Measurements from ENCODE around the gene SLC7A8. TPM values are rescaled to one million over a fixed set of nuclear protein-coding genes. Genes with fewer than 3 reads are reported as not detected.

SLC7A8 gene
- total RNA-seq, 2 experiments from 2014 or later, result 1.5 to 1.9 TPM

DNA sequence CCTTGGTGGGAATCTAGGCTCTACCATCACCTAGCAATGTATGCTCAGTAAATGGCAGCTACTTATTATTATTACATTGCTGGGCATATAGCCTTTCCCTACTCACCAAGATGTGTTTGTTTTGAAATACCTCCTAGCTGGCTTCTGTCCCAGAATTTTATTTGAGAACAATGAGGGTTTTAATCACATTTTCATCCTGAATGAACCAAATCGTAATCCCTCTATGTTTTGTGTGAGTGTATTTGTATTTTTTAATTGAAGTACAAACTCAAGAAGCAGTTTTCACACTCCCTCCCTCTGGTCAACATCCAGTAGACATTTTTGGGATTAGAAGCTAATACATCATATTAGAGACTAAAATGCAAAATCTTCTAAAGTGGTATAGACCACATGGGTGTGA lies 7.6 kb downstream of the SLC7A8 start:
- ChIA-PET CTCF (interaction anchor here (0.6 to 9.0 kb wide), 9 partner anchors 10 to 120 kb away, joined by 3 to 74 read pairs (median 3); no protein-coding TSS in a partner anchor), POLR2A (no interaction called here)
- Mint-ChIP-seq H3K27ac (no peak overlapping the region), H3K36me3 (ENCODE audit: low read depth) (no peaks in the 10 kb centered on the region), H3K4me1 (ENCODE audit: low read depth) (peaks cover 33% of the 10 kb centered on the region), H3K9me3 (no peaks in the 10 kb centered on the region), H3K27me3 (peaks cover 8% of the 10 kb centered on the region), H3K4me3 (no peak overlapping the region)
- TF ChIP-seq, protein P1, sequence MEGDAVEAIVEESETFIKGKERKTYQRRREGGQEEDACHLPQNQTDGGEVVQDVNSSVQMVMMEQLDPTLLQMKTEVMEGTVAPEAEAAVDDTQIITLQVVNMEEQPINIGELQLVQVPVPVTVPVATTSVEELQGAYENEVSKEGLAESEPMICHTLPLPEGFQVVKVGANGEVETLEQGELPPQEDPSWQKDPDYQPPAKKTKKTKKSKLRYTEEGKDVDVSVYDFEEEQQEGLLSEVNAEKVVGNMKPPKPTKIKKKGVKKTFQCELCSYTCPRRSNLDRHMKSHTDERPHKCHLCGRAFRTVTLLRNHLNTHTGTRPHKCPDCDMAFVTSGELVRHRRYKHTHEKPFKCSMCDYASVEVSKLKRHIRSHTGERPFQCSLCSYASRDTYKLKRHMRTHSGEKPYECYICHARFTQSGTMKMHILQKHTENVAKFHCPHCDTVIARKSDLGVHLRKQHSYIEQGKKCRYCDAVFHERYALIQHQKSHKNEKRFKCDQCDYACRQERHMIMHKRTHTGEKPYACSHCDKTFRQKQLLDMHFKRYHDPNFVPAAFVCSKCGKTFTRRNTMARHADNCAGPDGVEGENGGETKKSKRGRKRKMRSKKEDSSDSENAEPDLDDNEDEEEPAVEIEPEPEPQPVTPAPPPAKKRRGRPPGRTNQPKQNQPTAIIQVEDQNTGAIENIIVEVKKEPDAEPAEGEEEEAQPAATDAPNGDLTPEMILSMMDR (IDR thresholded peaks at IDR 0.05), result no peak
- intact Hi-C loops (cut with micrococcal nuclease), result no loop called here
- ATAC-seq, result no peak
- no peak for DNase-seq

DNA sequence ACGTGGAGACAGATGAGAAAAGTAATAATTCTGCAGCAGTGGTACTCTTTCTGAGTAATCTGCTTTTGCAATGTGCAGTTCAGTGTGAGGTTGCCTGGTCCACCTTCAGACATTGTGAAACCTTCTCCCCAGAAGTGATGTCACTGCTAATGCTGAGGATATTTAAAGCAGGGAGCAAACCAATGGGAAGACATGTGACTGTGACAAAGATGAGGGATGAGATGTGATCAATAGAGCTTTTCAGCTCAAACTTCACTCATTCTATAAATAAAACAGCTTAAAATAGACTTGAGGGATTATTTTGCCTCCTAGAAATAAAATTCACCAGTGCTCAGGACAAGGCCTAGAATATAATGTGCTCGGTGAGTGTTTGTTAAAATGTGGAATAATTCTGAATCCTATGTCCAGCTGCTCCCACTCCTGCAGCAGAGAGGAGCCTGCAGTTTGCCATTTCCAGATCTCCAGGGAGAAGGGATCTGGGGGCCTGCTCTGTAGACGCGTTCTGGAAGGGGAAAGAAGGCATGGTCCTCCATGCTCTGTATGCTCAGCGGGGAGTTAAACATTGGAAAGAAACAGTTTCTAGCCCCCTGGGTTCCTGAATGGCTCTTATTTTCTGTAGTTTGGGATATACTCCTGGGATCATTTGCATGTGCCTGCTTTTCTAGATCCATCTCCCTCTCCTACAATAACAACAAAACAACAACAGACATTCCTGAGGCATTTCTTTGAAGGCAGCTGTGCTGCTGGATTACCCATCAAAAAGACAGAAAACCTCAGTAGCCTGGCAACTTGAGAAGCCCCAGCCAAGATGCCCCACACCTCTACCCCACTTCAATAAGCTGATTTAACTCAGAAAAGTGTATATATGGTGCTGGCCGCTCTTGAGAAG lies 8.9 kb downstream of the SLC7A8 start:
- Mint-ChIP-seq H3K36me3 (ENCODE audit: low read depth) (no peaks in the 10 kb centered on the region), H3K27me3 (peaks cover 3% of the 10 kb centered on the region), H3K4me1 (ENCODE audit: low read depth) (peaks cover 30% of the 10 kb centered on the region), H3K27ac (no peak overlapping the region), H3K9me3 (no peaks in the 10 kb centered on the region), H3K4me3 (no peak overlapping the region)
- no peak for DNase-seq
- ChIA-PET CTCF (interaction anchor here (1.0 to 9.0 kb wide), 5 partner anchors 12 to 106 kb away, joined by 3 to 74 read pairs (median 6); no protein-coding TSS in a partner anchor), POLR2A (interaction anchor here (0.6 to 1.0 kb wide), 2 partner anchors 15 to 376 kb away, joined by 3 read pairs; no protein-coding TSS in a partner anchor)
- TF ChIP-seq, protein P1 (IDR thresholded peaks at IDR 0.05), result no peak
- no peak for ATAC-seq
- intact Hi-C loops (cut with micrococcal nuclease), result no loop called here

DNA sequence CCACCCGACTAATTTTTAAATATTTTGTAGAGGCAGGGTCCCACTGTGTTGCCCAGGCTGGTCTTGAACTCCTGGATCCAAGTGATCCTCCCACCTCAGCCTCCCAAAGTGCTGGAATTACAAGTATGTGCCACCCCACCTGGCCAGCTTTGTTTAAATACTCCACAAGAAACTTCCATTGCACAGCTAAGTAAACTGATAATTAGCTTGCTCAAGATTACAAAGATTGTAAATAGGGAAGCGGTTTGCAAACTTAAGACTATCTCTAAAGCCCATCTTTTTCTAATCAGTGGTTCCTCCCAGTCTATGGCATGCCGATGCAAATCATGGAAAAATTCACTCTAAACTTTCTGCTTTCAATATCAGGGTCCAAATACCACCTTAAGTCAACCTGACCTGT lies 9.7 kb downstream of the SLC7A8 start:
- Mint-ChIP-seq H3K4me1 (ENCODE audit: low read depth) (peaks cover 25% of the 10 kb centered on the region), H3K27ac (no peak overlapping the region), H3K4me3 (no peak overlapping the region), H3K36me3 (ENCODE audit: low read depth) (no peaks in the 10 kb centered on the region), H3K27me3 (no peaks in the 10 kb centered on the region), H3K9me3 (no peaks in the 10 kb centered on the region)
- intact Hi-C loops (cut with micrococcal nuclease), result no loop called here
- ChIA-PET CTCF (interaction anchor here (1.3 to 9.0 kb wide), 5 partner anchors 8 to 105 kb away, joined by 3 to 74 read pairs (median 5); no protein-coding TSS in a partner anchor), POLR2A (interaction anchor here (1.0 kb wide), 1 partner anchor 14 kb away, joined by 3 read pairs; no protein-coding TSS in a partner anchor)
- no peak for ATAC-seq
- no peak for DNase-seq
- TF ChIP-seq, protein P1 (IDR thresholded peaks at IDR 0.05), result no peak

DNA sequence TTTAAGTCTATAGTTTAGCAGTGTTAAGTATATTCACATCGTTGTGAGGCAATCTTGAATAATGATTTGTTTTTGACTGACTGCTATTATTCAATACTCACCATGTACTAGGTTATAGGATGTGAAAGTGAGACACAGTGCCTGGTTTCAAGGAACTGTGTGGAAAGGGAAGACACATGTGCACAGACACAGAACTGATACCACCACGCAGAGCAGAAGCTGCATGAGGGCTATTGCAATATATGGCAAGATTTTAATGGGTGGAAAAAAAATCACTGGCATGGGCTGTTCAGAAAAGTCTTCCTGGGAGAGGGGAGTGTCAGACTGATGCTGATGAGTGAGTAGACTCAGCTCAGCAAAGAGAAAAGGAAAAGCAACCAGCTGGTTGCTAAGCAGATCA lies 10.4 kb downstream of the SLC7A8 start:
- Mint-ChIP-seq H3K27ac (no peak overlapping the region), H3K4me3 (no peak overlapping the region), H3K36me3 (ENCODE audit: low read depth) (no peaks in the 10 kb centered on the region), H3K27me3 (no peaks in the 10 kb centered on the region), H3K9me3 (no peaks in the 10 kb centered on the region), H3K4me1 (ENCODE audit: low read depth) (peaks cover 25% of the 10 kb centered on the region)
- ChIA-PET CTCF (interaction anchor here (0.7 to 9.0 kb wide), 6 partner anchors 9 to 104 kb away, joined by 3 to 74 read pairs (median 4); no protein-coding TSS in a partner anchor), POLR2A (interaction anchor here (1.5 kb wide), 1 partner anchor 9 kb away, joined by 3 read pairs; no protein-coding TSS in a partner anchor)
- intact Hi-C loops (cut with micrococcal nuclease), result no loop called here
- DNase-seq (no peak), ATAC-seq (no peak)
- TF ChIP-seq, protein P1 (IDR thresholded peaks at IDR 0.05), result no peak

DNA sequence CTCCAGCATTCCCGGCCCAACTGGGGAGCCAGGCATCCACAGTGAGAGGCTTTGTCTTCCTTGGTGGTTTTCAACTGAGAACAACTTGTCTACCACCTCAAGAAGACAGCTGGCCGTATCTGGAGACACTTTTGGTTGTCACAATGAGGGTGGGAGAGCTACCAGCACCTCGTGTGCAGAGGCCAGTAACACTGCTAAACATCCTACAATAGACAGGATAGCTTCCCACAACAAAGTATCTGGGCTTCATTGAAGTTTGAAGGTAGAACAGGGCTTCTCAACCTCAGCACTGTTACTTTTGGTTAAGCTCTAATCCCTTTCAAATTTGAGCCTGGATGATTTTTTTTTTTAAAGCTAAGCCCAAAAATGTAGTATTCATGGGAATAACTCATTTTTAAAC lies 10.9 kb downstream of the SLC7A8 start:
- H3K9me3 Mint-ChIP-seq, result no peaks in the 10 kb centered on the region
- H3K4me1 Mint-ChIP-seq (ENCODE audit: low read depth), result peaks cover 25% of the 10 kb centered on the region
- H3K27ac Mint-ChIP-seq, result no peak overlapping the region
- no peaks in the 10 kb centered on the region for H3K36me3 Mint-ChIP-seq (ENCODE audit: low read depth)
- no peaks in the 10 kb centered on the region for H3K27me3 Mint-ChIP-seq
- ATAC-seq (no peak), DNase-seq (no peak)
- TF ChIP-seq, protein P1 (IDR thresholded peaks at IDR 0.05), result no peak
- no peak overlapping the region for H3K4me3 Mint-ChIP-seq
- CTCF ChIA-PET, result interaction anchor here (0.7 to 9.0 kb wide), 6 partner anchors 9 to 104 kb away, joined by 3 to 74 read pairs (median 4); no protein-coding TSS in a partner anchor
- POLR2A ChIA-PET, result interaction anchor here (0.6 to 1.5 kb wide), 2 partner anchors 9 to 31 kb away, joined by 3 read pairs; no protein-coding TSS in a partner anchor
- intact Hi-C loops (cut with micrococcal nuclease), result no loop called here
